ENCODE measurements around the gene CNIH3.
A peak's percentile ranks its signal among the peaks of the same experiment; 100 is the strongest.

The CNIH3 gene

DNA sequence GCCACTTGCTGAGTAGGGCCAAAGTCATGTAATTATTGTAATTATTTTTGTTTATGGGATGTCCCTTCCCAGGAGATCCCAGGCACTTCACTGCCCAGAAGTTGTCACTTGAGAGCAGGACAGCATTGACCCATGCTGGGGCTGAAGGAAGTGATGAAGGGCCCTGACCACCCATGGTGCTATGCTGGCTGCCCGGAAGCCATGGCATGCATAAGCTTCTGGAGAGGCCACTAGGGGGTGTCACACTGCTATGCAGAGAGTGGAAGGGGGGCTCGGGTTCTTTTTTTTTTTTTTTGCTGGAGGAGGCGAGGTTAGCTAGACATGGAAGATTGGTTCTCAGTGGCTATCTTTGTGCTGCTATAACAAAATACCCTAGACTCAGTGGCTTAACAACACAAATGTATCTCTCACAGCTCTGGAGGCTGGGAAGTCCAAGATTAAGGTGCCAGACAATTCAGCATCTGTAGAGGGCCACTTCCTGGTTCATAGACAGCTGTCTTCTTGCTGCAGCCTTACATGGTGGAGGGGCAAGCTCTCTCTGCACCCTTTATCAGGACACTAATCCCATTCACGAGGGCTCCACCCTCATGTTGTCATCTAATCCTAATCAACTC lies 84.9 kb downstream of the CNIH3 start:
- H3K4me3 Mint-ChIP-seq: no peak overlapping the region
- H3K27ac Mint-ChIP-seq: no peak overlapping the region
- TF ChIP-seq, protein P1, sequence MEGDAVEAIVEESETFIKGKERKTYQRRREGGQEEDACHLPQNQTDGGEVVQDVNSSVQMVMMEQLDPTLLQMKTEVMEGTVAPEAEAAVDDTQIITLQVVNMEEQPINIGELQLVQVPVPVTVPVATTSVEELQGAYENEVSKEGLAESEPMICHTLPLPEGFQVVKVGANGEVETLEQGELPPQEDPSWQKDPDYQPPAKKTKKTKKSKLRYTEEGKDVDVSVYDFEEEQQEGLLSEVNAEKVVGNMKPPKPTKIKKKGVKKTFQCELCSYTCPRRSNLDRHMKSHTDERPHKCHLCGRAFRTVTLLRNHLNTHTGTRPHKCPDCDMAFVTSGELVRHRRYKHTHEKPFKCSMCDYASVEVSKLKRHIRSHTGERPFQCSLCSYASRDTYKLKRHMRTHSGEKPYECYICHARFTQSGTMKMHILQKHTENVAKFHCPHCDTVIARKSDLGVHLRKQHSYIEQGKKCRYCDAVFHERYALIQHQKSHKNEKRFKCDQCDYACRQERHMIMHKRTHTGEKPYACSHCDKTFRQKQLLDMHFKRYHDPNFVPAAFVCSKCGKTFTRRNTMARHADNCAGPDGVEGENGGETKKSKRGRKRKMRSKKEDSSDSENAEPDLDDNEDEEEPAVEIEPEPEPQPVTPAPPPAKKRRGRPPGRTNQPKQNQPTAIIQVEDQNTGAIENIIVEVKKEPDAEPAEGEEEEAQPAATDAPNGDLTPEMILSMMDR (IDR thresholded peaks at IDR 0.05): peak; percentile 29
- peaks cover 14% of the 10 kb centered on the region for H3K27me3 Mint-ChIP-seq (ENCODE audit: low read depth, poor library complexity)
- H3K9me3 Mint-ChIP-seq: no peaks in the 10 kb centered on the region
- H3K4me1 Mint-ChIP-seq: peaks cover 17% of the 10 kb centered on the region
- H3K36me3 Mint-ChIP-seq (ENCODE audit: low read depth): no peaks in the 10 kb centered on the region
- peak; percentile 30 for DNase-seq

DNA sequence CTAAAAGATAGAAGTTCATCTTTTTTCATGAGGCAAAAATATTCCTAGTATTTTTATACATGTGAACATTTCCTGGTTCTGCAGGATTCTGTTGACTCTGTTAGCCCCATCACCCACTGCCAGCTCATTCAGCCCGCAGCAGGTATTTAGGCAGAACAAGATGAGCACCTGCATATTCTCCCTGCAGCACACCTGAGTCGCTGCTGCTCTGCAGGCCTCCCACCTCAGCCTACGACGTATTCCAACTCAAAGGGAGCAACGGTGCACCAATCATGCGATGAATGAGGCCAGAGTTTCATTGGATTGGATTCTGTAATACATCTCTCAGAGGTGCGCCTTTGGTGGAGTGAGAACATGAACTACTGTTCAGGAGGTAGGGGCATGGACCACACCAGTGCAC lies 87.6 kb downstream of the CNIH3 start:
- Mint-ChIP-seq H3K4me1 (peaks cover 15% of the 10 kb centered on the region), H3K4me3 (no peak overlapping the region), H3K27me3 (ENCODE audit: low read depth, poor library complexity) (peaks cover 10% of the 10 kb centered on the region), H3K36me3 (ENCODE audit: low read depth) (no peaks in the 10 kb centered on the region), H3K27ac (no peak overlapping the region), H3K9me3 (no peaks in the 10 kb centered on the region)
- TF ChIP-seq, protein P1 (IDR thresholded peaks at IDR 0.05): no peak
- no peak for DNase-seq

DNA sequence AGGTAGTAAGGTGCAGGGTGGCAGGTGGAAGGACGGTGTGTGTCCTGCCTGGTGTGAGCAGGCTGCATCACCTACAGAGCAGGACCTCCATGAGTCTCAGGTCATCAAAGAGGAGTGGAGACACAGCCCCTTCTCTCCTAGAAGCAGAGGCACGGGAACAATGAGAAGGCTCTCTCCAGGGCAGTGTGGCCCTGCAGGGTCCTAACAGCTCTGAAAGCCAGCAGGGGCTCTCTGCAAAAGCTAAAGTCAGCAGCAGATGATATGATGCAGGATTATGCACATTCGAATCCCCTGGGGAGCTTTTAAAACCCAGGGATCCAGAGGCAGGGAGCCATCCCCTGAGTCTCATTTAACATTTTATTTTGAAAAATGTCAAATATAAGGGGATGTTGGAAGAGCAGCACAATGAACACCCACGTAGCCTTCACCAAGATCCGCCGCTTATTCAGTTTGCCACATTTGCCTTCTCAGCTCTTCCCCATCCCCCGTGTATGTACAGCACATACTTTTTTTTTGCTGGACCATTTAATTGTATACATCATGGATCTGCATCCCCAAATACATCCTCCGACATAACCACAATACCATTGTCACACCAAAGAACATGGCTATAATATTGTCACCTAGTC lies 88.1 kb downstream of the CNIH3 start:
- peaks cover 19% of the 10 kb centered on the region for H3K4me1 Mint-ChIP-seq
- no peaks in the 10 kb centered on the region for H3K36me3 Mint-ChIP-seq (ENCODE audit: low read depth)
- H3K4me3 Mint-ChIP-seq: no peak overlapping the region
- no peaks in the 10 kb centered on the region for H3K9me3 Mint-ChIP-seq
- TF ChIP-seq, protein P1 (IDR thresholded peaks at IDR 0.05): no peak
- DNase-seq: no peak
- peaks cover 10% of the 10 kb centered on the region for H3K27me3 Mint-ChIP-seq (ENCODE audit: low read depth, poor library complexity)
- H3K27ac Mint-ChIP-seq: no peak overlapping the region

DNA sequence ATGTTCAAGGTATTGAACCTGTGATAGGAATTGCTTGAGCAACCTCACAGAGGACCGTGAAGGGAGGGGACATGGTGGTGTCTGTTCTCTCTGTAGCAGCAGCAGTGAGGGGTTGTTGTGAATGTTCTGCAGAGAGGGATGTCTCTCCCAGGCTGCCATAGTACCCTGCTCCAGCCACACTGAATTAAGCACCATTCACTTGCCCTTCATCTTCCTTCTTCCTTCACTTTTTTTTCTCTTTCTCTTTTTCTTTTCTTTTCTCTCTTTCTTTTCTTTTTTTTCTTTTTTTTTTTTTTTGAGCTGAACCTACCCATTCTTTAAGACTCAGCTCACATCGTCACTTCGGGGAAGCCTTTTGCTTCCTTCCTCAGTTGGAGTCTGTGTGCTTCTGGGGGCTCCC lies 89.5 kb downstream of the CNIH3 start:
- no peak for DNase-seq
- TF ChIP-seq, protein P1 (IDR thresholded peaks at IDR 0.05): no peak
- Mint-ChIP-seq H3K27me3 (ENCODE audit: low read depth, poor library complexity) (peaks cover 10% of the 10 kb centered on the region), H3K27ac (no peak overlapping the region), H3K9me3 (no peaks in the 10 kb centered on the region), H3K4me1 (peaks cover 26% of the 10 kb centered on the region), H3K4me3 (no peak overlapping the region), H3K36me3 (ENCODE audit: low read depth) (no peaks in the 10 kb centered on the region)

DNA sequence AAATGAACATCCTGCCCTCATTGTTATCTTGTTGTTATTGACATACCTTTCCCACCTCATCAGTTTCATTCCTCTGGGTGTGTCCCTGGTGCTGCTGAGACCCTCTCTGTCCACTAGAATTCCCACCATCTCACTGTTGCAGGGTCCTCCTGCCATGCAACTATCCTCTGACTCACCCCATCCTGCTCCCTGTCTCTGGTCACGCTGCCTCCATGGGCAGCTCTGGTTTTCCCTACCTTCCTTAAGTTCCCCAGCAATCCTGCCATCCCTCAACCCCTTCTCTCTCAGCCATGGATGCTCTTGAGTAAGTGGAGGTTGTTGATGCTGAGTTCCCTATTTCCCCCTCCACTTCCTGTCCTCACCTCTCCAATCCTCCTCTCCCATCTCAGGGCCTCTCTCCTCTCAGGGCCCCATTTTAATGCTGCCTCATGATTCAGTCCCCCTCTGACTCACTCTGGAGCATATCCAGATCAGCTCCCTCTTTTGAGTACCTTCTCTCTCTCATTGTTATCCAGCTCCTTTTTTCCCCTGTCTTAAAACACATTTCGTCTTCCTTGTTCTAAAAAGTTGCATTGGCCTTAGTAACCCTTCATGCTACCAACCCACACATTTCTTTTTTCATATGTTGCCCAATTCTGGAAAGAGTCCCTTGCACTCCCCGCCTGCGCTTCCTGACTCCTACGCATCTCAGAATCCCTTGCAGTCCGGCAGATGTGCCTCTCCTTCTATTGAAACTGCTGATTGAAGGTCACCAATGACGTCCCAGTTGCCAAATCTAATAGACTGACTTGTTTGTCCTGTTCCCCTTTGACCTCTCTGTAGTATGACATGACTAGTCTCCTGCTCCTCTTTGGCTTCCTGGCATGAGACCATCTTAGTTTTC lies 92.0 kb downstream of the CNIH3 start:
- Mint-ChIP-seq H3K27ac (peak overlapping the region; percentile 75), H3K9me3 (no peaks in the 10 kb centered on the region), H3K4me1 (peaks cover 30% of the 10 kb centered on the region), H3K4me3 (no peak overlapping the region), H3K27me3 (ENCODE audit: low read depth, poor library complexity) (peaks cover 14% of the 10 kb centered on the region), H3K36me3 (ENCODE audit: low read depth) (no peaks in the 10 kb centered on the region)
- no peak for DNase-seq
- TF ChIP-seq, protein P1 (IDR thresholded peaks at IDR 0.05): no peak

Measured in nephron progenitor cell (in vitro differentiated cells).